Lower leg skin (tissue), 4 donors: ENCODE measurements around the gene HK1. TPM values are rescaled to one million over a fixed set of nuclear protein-coding genes. Genes with fewer than 3 reads are reported as not detected.

Source experiments
- DNase-seq, 2 donors: peaks; one replicate each; pipeline ENCODE4 v3.0.0-alpha.2; 2019; ENCODE audit warnings: low spot score in 2 of 2
- H3K4me3 ChIP-seq: fragments of 200-600 bp; sonication (generic); 2 replicates; pipeline ENCODE4 v1.5.1; 2017; ENCODE audit warnings: mild to moderate bottlenecking, low read depth; ENCODE audit not compliant: poor library complexity, severe bottlenecking
- CTCF ChIP-seq, 3 donors: fragments of 450-650 bp; IDR thresholded peaks; one replicate each; pipeline ENCODE4 v1.5.1; 2016; ENCODE audit warnings: antibody characterized with exemption in 3 of 3, mild to moderate bottlenecking in 3 of 3, moderate library complexity in 2 of 3
- POLR2A ChIP-seq, 2 donors: fragments of 450-650 bp; IDR thresholded peaks; one replicate each; pipeline ENCODE4 v1.6.1; 2016 to 2017; ENCODE audit warnings: antibody characterized with exemption in 2 of 2, mild to moderate bottlenecking in 1 of 2, moderate library complexity in 1 of 2
- WGBS, 2 donors: methylation state at CpG; one replicate each; pipeline ENCODE4 v1.1.5; 2018; 5-methylcytosine and 5-hydroxymethylcytosine counted together
- intact Hi-C: fragments of 100-400 bp; cut with DNase I; formaldehyde crosslinking; loops from one replicate; pipeline ENCODE4 v1.15.0; 2023; ENCODE audit warnings: low total_unique reads
- total RNA-seq, 4 donors: library from RNA; depleted of rRNA; stranded (reverse); fragments of >200 nt; gene quantifications; one replicate each; pipeline ENCODE4 v1.1.0, GENCODE V29; 2016

HK1 gene
- total RNA-seq, 4 donors from 2014 or later: 117 to 162 (median 158) TPM

- WGBS, 2 donors: 59 to 74% methylated on average over 6 of the region's 6 CpGs
- DNase-seq: no peak
These were observed 124.1 kb downstream of the HK1 start for GRCh38 chr10:69402386-69402785.

GRCh38 chr10:69403066-69403465, 124.8 kb downstream of the HK1 start:
- no peak overlapping the region for H3K4me3 ChIP-seq
- no peak for DNase-seq
- whole genome bisulfite sequencing, 2 donors: 40 to 75% methylated on average over 1 of the region's 1 CpG
- TF ChIP-seq CTCF (IDR thresholded peaks at IDR 0.05) (no peak), POLR2A (IDR thresholded peaks at IDR 0.05) (no peak)
- intact Hi-C loops: loop anchor here (10.0 kb wide), 1 partner anchor 232 kb away; the partner anchor contains the start of gene FAM241B

More at GRCh38 chr10:69402386-69402785, 124.1 kb downstream of the HK1 start:
- H3K4me3 ChIP-seq: no peak overlapping the region
- TF ChIP-seq CTCF (IDR thresholded peaks at IDR 0.05) (no peak), POLR2A (IDR thresholded peaks at IDR 0.05) (no peak)
- intact Hi-C loops: loop anchor here (10.0 kb wide), 1 partner anchor 232 kb away; the partner anchor contains the start of gene FAM241B

GRCh38 chr10:69403519-69403918, 125.2 kb downstream of the HK1 start:
- intact Hi-C loops: loop anchor here (10.0 kb wide), 1 partner anchor 231 kb away; the partner anchor contains the start of gene FAM241B
- H3K4me3 ChIP-seq: no peak overlapping the region
- DNase-seq: no peak
- WGBS, 2 donors: 63 to 75% methylated on average over 3 of the region's 3 CpGs
- TF ChIP-seq CTCF (IDR thresholded peaks at IDR 0.05) (no peak), POLR2A (IDR thresholded peaks at IDR 0.05) (no peak)

- DNase-seq: no peak
- H3K4me3 ChIP-seq: no peak overlapping the region
- TF ChIP-seq CTCF (IDR thresholded peaks at IDR 0.05): no peak
- no peak for TF ChIP-seq POLR2A (IDR thresholded peaks at IDR 0.05)
- intact Hi-C loops: loop anchor here (10.0 kb wide), 1 partner anchor 230 kb away; the partner anchor contains the start of gene FAM241B
- WGBS, 2 donors: 78 to 88% methylated on average over 10 of the region's 10 CpGs
These were observed 126.5 kb downstream of the HK1 start for GRCh38 chr10:69404786-69405185.

- H3K4me3 ChIP-seq: no peak overlapping the region
- TF ChIP-seq CTCF (IDR thresholded peaks at IDR 0.05) (no peak), POLR2A (IDR thresholded peaks at IDR 0.05) (no peak)
- intact Hi-C loops: loop anchor here (10.0 kb wide), 1 partner anchor 230 kb away; the partner anchor contains the start of gene FAM241B
- no peak for DNase-seq
- WGBS, 2 donors: 54 to 58% methylated on average over 4 of the region's 4 CpGs
These were observed 126.9 kb downstream of the HK1 start for GRCh38 chr10:69405221-69405620.
